NK-92 (cell line): ENCODE measurements around the gene NDUFS7.
"Not testable (repeated sequence)": the region's sequence is repeated elsewhere in the genome, so short reads cannot be mapped to it uniquely, and the experiment has no call there.

ENCODE experiments used
- DNase-seq: peaks from one replicate; lab custom pipeline; 2025; ENCODE audit not compliant: unreplicated experiment; lab: John Stamatoyannopoulos, UW

The NDUFS7 gene

GRCh38 chr19:1417145-1417544, 33.4 kb downstream of the NDUFS7 start:
- no peak for DNase-seq

GRCh38 chr19:1417681-1418495, 34.2 kb downstream of the NDUFS7 start:
- no peak for DNase-seq

GRCh38 chr19:1418496-1418775, 34.7 kb downstream of the NDUFS7 start:
- DNase-seq: no peak

- DNase-seq: no peak
Measured at GRCh38 chr19:1418951-1419738, 35.4 kb downstream of the NDUFS7 start.

- DNase-seq: not testable (repeated sequence)
Measured at GRCh38 chr19:1420085-1420484, 36.4 kb downstream of the NDUFS7 start.

GRCh38 chr19:1420590-1420989, 36.9 kb downstream of the NDUFS7 start:
- DNase-seq: no peak

GRCh38 chr19:1421218-1421957, 37.7 kb downstream of the NDUFS7 start:
- DNase-seq: no peak

- DNase-seq: no peak
Measured at GRCh38 chr19:1421958-1422305, 38.2 kb downstream of the NDUFS7 start.

GRCh38 chr19:1422360-1422759, 38.7 kb downstream of the NDUFS7 start:
- DNase-seq: no peak

- no peak for DNase-seq
Measured at GRCh38 chr19:1422943-1423342, 39.2 kb downstream of the NDUFS7 start.

- no peak for DNase-seq
Measured at GRCh38 chr19:1423436-1424191, 39.9 kb downstream of the NDUFS7 start.

- DNase-seq: no peak
Measured at GRCh38 chr19:1424192-1424955, 40.7 kb downstream of the NDUFS7 start.

- DNase-seq: no peak
Measured at GRCh38 chr19:1425102-1425837, 41.6 kb downstream of the NDUFS7 start.

GRCh38 chr19:1425902-1426301, 42.2 kb downstream of the NDUFS7 start:
- no peak for DNase-seq

- DNase-seq: no peak
Measured at GRCh38 chr19:1426736-1427135, 43.0 kb downstream of the NDUFS7 start.

GRCh38 chr19:1427221-1427920, 43.7 kb downstream of the NDUFS7 start:
- no peak for DNase-seq

- DNase-seq: no peak
Measured at GRCh38 chr19:1428738-1429391, 45.2 kb downstream of the NDUFS7 start.

- DNase-seq: no peak
Measured at GRCh38 chr19:1429750-1430149, 46.0 kb downstream of the NDUFS7 start.

- DNase-seq: no peak
Measured at GRCh38 chr19:1430246-1430645, 46.5 kb downstream of the NDUFS7 start.
